GM19452 (cell line): Measurements from ENCODE around the gene NUAK1.

Experiments used
- ATAC-seq: cut with Tn5 transposase; IDR thresholded peaks from one replicate; pipeline ENCODE4 v1.9.1; 2021; ENCODE audit not compliant: unreplicated experiment

NUAK1 gene

GRCh38 chr12:106132175-106133135, 6.3 kb downstream of the NUAK1 start:
- no peak for ATAC-seq

DNA sequence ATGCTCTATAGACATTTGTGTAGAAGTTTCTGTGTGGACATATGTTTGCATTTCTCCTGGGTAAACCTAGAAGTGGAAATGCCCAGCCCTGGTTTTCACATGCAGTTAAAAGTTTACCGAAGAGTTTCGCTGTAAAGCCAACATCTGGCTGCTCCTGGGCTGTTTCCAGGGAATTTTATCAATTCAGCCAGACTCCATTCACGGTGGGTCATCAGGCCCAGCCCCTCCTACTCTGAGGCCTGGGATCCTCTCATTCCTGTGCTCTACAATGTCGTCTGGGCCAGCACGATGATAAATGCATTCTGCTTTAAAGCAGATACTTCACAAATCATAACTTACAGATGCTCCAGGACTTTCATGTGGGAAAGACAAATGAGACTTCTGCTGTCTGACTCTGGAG, 7.1 kb downstream of the NUAK1 start:
- no peak for ATAC-seq

DNA sequence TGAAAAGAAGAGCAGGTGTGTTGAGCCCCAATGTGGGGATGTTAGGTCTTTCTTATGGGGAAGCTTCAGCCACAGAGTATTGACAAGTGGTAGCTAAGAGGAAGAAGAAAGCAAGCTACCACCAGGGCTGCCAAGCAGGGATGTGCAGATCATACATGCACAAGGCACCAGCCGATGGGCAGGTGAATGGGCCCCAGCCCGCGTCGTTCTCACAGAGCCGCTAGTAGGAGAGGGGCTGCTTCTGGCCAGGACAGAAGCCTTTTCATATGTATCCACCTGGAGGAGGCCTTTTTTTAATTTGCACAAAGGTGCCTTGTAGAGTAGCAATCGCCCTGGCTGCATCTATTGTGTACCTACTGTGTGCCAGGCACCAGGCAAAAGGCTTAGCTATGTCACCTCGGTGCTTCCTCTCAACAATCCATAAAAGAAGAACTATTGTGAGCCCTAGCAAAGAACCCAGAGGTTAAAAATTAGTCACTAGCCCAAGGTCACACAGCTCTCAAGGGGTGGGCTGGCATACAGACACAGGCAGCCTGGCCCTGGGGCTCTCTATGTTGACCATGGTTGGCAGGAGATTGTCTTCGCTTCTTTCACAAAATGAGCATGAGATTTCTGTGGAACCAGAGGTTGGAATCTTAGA, 8.2 kb downstream of the NUAK1 start:
- ATAC-seq: no peak

DNA sequence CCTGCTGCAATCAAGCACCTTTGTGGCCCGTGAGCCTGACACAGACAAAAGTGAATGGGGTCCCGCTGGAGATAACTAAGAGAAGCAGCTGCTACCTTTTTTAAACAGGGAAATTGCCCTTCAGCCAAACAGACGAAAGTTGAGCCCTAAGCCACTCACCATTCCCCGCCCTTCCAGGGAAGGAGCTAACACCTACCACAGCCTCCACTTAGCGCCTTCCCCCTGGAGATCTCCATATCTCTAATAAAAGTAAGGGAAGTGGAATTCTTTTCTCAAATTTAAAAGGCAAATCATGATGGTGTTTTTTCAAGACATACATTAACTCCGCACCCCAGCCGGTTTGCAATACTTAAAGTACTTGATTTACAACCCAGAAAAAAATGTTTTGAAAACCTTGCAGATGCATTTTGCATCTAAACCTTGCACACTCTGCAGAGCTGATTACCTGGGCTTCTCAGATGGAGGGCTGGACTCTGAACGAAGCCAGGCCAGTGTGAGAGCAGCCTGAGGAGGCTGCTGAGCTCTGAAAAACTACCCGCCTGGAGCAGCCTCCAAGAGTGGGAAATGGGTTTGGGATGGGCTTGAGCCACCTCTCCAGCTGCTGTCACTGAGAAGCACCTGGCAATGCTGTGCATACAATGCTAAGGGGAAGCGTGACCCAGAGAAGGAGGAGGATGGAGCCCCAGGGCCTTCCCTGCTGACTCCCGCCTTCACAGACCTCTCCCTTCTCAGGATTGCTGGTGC, 10.0 kb downstream of the NUAK1 start:
- ATAC-seq: no peak

DNA sequence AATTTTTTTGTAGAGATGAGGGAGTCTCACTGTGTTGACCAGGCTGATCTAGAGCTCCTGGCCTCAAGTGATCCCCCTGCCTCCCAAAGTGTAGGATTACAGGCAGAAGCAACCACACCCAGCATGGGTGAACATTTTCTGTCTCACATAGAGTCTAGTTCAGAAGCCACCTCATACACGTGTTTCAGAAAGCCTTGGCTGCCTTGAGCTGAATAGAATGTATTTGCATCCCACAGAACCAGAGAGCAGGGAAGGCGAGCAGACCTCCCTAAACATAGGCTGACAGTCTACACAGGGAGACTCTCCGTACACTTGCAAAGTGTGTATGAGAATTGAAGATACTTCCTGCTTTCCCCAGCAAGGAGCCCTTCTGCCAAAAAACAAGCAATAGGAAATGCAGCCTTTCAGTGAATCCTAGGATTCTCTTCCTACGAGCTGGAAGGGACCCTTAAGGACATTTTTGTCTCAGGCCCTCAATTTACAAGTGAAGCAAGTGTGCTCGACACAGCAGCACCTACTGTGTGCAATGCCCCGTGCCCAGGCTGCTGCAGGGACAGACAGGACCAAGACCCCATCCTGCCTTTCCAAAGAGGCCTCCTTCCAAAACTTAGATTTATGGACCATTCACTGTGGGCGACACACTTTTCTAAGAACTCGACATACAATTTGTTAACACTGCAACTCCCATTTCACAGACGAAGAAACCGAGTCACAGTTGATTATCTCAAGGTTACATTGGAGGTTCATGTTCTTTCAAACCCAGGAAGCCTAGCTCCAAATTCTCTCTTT, 11.2 kb downstream of the NUAK1 start:
- no peak for ATAC-seq

- ATAC-seq: no peak
Measured at GRCh38 chr12:106126441-106127337, 12.1 kb downstream of the NUAK1 start.

DNA sequence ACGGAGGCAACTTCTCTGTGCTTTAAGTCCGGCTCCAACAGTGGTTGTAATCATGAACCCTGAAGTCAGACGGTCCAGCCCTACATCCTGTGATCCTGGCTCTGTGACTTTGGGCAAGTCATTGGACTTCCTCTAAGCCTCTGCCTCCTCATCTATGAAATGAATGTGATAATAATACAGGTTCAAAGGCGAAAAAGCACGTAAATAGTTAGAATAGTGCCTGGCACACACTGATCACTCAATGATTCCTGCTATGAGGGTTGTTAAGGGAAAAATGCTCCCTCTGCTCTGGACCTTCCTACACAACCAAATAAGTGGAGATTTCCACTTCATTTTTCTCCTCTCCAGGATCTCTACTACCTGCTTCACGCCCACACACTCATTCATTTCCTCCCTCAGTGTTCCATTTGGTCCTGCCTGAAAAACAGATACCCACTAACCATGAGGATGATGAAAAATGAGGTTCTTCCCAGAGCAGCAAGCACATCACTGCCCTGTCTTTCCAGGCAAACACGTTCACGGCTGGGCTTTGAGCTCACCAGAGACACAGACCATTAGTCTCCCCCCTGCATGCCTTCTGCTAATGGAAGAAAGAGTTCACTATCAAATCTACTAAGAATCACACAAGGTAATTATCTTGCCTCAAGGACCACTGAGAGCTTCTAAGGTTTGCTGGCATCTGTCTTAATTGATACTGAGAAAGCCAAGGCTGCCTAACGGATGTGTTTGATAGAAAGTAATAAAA, 13.2 kb downstream of the NUAK1 start:
- ATAC-seq: no peak

DNA sequence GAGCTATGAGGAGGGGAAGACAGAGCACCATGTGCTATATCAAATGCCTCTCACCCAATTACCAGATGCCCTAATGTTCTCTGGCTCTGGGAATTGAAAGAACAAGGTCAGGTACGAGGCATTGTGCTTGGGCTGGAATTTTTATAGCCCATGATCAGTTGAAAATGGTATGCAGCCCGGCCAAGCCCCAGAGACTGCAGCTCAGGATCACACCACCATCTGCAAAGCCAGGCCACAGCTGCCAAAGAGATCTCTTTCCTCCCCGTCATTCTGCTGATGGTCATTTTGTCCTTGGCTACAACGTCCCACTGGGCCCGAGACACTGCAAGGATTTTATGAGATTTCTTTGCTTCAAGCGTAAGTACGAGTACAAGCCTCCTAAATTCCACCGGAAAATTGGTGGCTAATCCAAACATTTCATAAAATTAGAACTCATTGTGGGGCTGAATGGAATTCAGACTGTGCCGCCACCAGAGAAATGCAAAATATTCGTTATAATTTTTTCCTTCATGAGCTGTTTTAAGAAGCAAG, 15.1 kb downstream of the NUAK1 start:
- no peak for ATAC-seq

GRCh38 chr12:106123110-106123509, 15.6 kb downstream of the NUAK1 start:
- ATAC-seq: no peak

DNA sequence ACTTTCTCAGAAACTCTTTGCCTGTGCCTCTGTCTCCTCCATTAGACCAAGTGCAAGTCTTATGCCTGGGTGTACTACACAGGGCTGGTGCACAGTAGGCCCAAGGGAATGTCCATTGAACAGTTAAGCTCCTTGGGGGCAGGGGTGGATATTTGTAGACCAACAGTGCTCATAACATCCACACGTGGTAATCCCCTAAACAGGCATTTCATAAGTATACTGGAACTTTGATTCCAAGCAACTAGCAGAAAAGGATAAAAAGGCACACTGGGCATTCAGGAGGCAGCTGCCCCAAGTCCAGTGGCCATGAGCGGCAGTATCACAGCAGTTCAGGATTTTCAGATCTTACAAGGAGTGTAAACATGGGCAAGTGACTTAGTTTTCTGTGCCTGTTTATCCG, 16.8 kb downstream of the NUAK1 start:
- ATAC-seq: no peak

- ATAC-seq: no peak
Measured at GRCh38 chr12:106120519-106121105, 18.1 kb downstream of the NUAK1 start.

DNA sequence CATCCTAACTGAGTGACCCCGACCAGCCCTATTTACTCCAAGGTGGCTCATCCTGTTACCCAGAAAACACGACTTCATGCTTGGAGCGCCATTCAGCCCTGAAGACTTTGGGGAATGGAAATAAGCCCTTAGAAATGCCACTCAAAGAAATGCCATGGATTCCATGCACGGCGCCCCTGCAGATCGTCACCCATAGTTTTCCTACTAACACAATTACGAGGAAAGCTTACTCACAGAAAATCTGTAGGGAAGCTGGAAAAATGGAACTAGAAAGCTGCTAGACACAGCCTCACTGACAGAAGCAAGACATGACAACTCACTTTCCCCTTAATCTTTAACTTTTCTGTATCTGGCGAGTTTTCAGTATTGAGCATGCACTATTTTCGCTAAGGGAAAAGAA, 19.5 kb downstream of the NUAK1 start:
- no peak for ATAC-seq

GRCh38 chr12:106118381-106119130, 20.2 kb downstream of the NUAK1 start:
- no peak for ATAC-seq

DNA sequence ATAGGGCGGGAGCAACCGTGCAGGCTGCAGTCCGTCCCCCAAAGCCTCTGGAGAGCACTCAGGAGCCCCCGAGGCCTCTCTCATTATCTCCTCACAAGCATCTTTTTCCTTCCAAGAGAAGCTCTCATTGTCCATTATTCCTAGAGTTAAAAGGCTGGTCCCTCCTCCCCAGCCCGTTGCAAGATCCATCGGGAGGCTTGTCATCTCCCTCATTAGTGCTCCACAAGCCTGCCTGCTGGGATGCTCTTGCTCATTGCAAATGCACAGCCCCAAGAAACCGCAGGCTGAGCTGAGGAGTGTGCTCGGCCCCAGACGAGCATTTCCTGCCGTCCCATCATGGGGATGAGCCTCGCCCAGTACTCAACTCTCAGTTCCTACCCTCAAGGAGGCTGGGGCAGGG, 23.3 kb downstream of the NUAK1 start:
- ATAC-seq: no peak

DNA sequence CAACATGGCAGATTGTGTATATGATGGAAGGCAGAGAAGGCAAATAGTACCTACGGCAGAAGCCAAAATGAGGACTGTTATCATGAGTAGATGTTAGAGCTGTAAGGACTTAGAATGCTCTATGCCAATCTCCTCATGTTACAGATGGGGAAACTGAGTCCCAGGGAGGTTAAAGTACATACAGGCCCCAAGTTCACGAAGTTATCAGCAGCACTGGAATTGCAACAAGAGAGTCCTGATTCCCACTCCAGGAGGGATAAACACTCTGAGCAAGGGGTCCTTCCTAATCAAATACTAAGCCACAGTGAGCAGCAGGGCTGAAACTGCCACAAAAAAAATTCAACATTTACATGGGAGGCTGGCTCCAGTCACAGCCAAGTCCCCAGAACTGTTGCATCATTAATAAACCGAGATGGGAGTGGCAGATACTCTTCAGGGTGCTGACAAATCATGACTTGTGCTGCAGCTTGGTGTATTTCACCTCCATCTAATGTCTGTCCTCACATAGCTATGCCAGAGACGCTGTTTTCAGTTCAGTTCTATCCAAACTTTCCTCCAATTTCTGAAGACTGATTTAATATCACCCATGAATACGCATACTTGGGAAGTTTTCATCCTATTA, 24.2 kb downstream of the NUAK1 start:
- no peak for ATAC-seq

- ATAC-seq: no peak
Measured at GRCh38 chr12:106113824-106114446, 24.8 kb downstream of the NUAK1 start.

GRCh38 chr12:106113446-106113823, 25.3 kb downstream of the NUAK1 start:
- no peak for ATAC-seq
